IPS-15b (cell line): Measurements from ENCODE around the gene FILIP1L.
"Not testable (repeated sequence)": the region's sequence is repeated elsewhere in the genome, so short reads cannot be mapped to it uniquely, and the experiment has no call there.

ENCODE experiments used
- H3K27me3 ChIP-seq: one replicate; pipeline ENCODE4 v1.6.1; 2013; ENCODE audit warnings: low read length; ENCODE audit not compliant: control insufficient read depth, insufficient read depth
- H3K36me3 ChIP-seq: one replicate; pipeline ENCODE4 v1.6.1; 2013; ENCODE audit warnings: low read length; ENCODE audit not compliant: control insufficient read depth, insufficient read depth
- H3K4me1 ChIP-seq: one replicate; pipeline ENCODE4 v1.6.1; 2013; ENCODE audit warnings: mild to moderate bottlenecking, low read length; ENCODE audit not compliant: control insufficient read depth, insufficient read depth
- H3K4me3 ChIP-seq: one replicate; pipeline ENCODE4 v1.5.1; 2013; ENCODE audit warnings: low read depth, low read length
- H3K9ac ChIP-seq: one replicate; pipeline ENCODE4 v1.6.1; 2013; ENCODE audit warnings: low read depth, mild to moderate bottlenecking, low read length
- H3K9me3 ChIP-seq: one replicate; pipeline ENCODE4 v1.6.1; 2013; ENCODE audit warnings: mild to moderate bottlenecking, low read length; ENCODE audit not compliant: control insufficient read depth, insufficient read depth

The FILIP1L gene

DNA sequence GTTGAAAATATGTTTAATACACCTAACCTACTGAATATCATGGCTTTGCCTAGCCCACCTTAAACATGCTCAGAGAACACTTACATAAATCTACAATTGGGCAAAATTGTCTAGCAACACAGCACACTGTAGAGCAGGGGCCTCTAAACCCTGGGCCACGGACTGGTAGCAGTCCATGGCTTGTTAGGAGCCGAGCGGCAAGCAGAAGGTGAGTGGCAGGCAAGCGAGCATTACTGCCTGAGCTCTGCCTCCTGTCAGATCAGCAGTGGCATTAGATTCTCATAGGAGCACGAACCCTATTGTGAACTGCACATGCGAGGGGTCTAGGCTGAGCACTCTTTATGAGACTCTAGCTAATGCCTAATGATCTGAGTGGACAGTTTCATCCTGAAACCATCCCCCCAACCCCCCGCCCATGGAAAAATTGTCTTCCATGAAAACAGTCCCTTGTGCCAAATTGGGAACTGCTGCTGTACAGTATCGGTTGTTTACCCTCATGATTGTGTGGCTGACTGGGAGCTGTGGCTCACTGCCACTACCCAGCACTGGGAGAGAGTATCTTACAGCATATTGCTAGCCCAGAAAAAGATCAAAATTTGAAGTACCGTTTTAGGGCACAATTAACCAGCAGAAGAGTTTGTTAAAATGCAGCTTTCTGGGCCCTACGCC is 270.6 kb downstream of the FILIP1L start:
- no peak overlapping the region for H3K9ac ChIP-seq
- no peaks in the 10 kb centered on the region for H3K36me3 ChIP-seq
- peaks cover 4% of the 10 kb centered on the region for H3K4me1 ChIP-seq
- no peak overlapping the region for H3K4me3 ChIP-seq
- H3K27me3 ChIP-seq, result no peaks in the 10 kb centered on the region
- H3K9me3 ChIP-seq, result no peaks in the 10 kb centered on the region

DNA sequence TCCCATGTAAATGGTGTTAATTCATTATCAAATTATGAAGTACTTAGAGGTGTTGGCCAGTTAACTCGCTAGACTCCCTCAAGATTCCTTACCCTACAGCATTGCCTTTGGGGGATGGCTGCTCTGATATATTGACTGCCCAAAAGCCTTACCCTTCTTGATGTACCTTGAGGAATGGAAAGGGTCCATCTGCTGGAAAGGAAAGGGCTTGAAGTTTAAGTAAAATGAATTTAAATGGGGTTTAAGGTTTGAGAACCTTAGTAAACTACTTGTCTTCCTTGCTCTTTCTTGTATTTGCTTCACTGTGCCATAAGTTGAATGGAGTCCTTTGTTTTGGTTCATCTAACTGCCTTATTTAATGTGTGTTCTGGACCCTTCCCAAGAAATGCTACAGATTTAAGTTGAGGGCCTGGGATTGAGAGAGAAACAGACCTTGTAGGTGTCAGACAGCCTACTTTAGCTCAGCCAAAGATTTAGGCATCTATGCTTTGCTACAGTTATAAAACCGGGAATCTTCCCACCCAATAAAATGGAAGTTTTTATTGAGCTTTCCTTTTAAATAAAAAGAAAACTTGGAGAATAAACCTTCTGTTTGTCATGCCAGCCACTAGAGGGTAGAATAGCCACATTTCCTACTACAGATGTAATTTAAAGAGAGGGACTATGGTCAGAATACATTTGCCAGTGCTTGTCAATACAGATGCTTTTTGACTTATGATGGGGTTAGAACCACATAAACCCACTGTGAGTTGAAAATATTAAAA is 271.3 kb downstream of the FILIP1L start:
- no peaks in the 10 kb centered on the region for H3K27me3 ChIP-seq
- H3K4me1 ChIP-seq, result peaks cover 4% of the 10 kb centered on the region
- H3K4me3 ChIP-seq, result no peak overlapping the region
- no peaks in the 10 kb centered on the region for H3K36me3 ChIP-seq
- H3K9ac ChIP-seq, result no peak overlapping the region
- no peaks in the 10 kb centered on the region for H3K9me3 ChIP-seq

DNA sequence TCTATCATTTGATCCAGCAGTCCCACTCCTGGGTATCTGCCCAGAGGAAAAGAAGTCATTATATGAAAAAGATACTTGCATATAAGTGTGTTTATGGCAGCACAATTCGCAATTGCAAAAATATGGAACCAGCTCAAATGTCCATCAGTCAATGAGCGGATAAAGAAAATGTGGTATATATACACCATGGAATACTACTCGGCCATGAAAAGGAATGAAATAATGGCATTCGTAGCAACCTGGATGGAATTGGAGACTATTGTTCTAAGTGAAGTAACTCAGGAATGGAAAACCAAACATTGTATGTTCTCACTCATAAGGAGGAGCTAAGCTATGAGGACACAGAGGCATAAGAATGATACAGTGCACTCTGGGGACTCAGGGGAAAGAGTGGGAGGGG is 272.4 kb downstream of the FILIP1L start:
- H3K9ac ChIP-seq, H3K4me1 ChIP-seq, H3K9me3 ChIP-seq, H3K27me3 ChIP-seq, H3K36me3 ChIP-seq, H3K4me3 ChIP-seq: not testable (repeated sequence)

DNA sequence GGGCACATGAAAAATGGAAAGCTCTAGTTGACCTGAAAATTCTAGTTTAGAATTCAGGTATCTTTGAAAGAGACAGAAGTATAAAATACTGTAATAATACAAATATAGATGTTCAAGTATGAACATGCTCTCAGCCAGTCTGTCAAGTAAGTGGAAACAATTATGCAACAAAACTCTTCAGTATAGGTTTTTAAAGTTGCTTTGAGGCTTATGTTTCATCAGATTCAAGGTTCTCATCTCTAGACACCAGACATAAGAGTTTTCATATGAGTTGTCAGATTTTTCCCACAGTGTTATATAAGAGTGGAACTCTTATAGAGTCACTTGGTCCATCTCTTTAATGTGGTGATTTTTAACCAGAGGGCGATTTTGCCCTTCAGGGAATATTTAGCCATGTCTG is 274.7 kb downstream of the FILIP1L start:
- no peaks in the 10 kb centered on the region for H3K9me3 ChIP-seq
- no peaks in the 10 kb centered on the region for H3K27me3 ChIP-seq
- H3K36me3 ChIP-seq, result no peaks in the 10 kb centered on the region
- H3K4me1 ChIP-seq, result peaks cover 4% of the 10 kb centered on the region
- no peak overlapping the region for H3K4me3 ChIP-seq
- no peak overlapping the region for H3K9ac ChIP-seq

DNA sequence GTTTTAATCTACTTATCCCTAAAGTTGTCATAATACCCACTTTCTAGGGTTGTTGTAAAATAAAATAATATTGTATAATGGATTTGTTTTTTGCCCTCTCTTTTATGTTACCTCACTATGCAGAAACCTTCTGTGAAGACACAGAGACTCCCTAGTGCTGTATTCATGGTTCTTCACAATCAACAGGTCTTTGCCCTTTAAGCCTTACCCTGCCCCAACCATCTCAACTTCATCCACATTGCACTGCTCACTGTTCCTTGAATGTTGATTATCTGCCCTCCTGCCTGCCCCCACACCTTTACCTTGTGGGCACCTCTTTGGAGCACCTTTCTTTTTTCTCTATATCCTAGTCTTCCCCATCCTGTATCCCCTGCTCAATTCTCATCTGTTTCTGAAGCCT is 275.5 kb downstream of the FILIP1L start:
- Histone ChIP-seq H3K4me3 (no peak overlapping the region), H3K27me3 (no peaks in the 10 kb centered on the region), H3K36me3 (no peaks in the 10 kb centered on the region), H3K9ac (no peak overlapping the region), H3K4me1 (peaks cover 2% of the 10 kb centered on the region), H3K9me3 (no peaks in the 10 kb centered on the region)

DNA sequence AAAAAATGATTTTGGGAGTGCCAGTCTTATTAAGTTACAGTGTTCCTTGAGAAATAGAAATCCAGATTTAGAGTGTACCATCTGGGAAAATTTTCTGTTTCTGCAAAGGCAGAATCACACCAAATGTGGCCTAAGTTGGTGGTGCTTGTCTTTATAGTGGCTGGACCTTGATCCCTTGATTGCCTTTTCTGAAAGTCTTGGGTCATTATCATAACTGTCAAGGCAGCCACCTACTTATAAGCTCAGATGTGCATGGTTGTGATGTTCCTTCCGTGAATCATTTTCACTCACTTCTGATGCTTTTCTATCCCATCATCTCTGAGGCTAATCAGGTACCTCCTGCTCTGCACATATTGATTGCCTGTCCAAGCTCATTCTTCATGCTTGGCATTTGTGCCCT is 276.6 kb downstream of the FILIP1L start:
- no peaks in the 10 kb centered on the region for H3K36me3 ChIP-seq
- no peaks in the 10 kb centered on the region for H3K4me1 ChIP-seq
- no peak overlapping the region for H3K4me3 ChIP-seq

DNA sequence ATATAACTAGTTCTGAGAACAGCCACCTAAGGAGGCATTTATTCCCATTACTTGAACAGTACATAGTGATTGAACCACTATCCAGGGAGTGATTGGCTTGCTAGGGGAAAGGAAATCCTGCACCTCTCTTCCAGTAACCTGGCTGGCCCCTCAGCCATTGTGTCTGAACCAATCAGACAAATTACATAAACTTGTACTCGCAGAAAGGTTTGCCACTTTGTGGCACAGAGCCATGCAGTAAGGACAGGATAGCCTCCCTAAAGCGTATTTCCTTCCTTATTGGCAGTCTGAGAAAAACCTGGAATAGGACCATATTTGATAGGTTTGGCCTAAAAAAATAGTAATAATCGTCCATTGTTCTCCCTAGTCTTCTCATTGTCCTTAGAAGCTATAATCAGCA is 277.6 kb downstream of the FILIP1L start:
- Histone ChIP-seq H3K27me3 (no peaks in the 10 kb centered on the region), H3K36me3 (no peaks in the 10 kb centered on the region), H3K9ac (no peak overlapping the region), H3K9me3 (no peaks in the 10 kb centered on the region), H3K4me3 (no peak overlapping the region), H3K4me1 (no peaks in the 10 kb centered on the region)

More for the DNA sequence above, 276.6 kb downstream of the FILIP1L start:
- Histone ChIP-seq H3K27me3 (no peaks in the 10 kb centered on the region), H3K9ac (no peak overlapping the region), H3K9me3 (no peaks in the 10 kb centered on the region)

DNA sequence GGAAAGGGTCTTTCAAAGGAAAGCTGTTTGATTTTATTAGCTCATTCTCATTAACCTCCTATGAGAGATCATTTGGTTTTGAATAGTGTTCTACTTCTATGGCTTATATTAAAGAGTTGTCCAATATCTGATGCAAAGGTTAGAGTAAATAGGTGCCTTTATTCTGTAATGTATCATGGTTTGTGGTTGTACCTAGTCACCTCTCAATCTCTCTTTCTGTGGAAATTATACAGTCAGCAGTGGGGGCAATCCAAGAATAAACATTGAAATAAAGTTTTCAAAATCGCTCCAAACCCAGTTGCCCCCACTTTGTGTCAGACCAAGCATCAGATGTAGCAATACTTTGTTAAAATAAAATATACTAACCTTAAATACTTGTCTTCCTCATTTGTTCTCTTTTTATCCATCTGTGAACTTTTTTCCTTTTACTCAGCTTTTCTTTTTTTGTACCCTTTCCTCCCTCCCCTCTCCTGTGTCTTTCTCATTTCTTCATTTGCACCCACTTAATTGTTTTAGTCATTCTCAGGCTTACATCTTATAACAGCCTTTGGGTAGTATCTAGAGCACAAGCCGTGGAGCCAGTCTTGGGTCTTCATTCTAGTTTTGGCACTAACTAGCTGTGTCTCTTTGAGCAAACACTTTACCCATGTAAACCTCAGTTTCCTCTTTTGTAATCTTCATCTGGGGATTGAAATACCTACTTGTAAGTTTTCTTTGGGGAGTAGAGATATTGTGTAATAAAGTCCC is 279.9 kb downstream of the FILIP1L start:
- no peaks in the 10 kb centered on the region for H3K9me3 ChIP-seq
- H3K4me3 ChIP-seq, result no peak overlapping the region
- no peak overlapping the region for H3K9ac ChIP-seq
- no peaks in the 10 kb centered on the region for H3K27me3 ChIP-seq
- H3K36me3 ChIP-seq, result no peaks in the 10 kb centered on the region
- no peaks in the 10 kb centered on the region for H3K4me1 ChIP-seq

DNA sequence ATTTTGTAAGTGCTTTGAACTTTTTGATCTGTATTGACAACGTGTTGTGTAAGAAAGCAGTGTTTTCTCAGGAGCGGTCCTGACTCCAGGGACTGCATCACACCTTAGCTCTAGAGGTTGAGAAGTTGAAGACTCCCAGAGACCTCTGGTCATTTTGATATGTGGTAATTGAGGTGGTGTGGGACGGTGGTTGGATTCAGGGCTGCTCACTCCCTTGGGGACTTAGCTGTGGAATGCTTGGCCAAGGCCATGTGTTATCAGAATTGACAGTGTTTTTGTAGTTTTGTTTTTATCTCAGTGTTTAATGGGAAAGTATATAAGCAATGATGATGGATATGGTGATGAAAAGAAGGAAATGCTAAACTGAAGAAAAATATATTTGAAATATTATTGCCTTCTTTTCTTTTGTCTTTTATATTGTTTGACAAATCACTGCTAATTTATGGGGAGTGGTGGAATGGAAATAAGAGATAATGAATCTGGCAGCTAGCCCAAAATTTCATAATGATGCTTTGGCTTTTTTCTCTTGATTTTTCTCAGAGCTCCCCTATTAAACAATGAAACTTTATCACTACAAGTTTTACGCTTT is 280.6 kb downstream of the FILIP1L start:
- H3K9me3 ChIP-seq, result no peaks in the 10 kb centered on the region
- no peak overlapping the region for H3K4me3 ChIP-seq
- H3K9ac ChIP-seq, result no peak overlapping the region
- no peaks in the 10 kb centered on the region for H3K36me3 ChIP-seq
- H3K4me1 ChIP-seq, result no peaks in the 10 kb centered on the region
- H3K27me3 ChIP-seq, result no peaks in the 10 kb centered on the region

DNA sequence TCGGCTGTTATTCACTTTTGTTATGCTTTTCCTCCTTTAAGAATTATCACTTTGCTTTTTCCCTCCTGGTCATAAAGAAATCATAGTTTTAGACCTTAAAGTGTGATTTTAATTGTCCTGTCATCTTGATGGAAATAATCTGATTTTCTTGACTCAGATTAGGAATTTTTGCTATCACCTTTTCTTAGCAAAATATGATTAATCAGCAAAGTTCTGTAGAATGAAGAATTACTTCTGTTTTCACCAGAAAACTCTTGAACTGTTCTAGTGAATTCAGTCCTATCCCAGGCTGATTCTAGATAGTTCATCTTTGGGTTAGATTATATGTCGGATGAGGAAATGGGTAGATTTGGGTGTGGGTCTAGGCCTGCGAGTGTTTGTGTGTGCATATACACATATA is 284.5 kb downstream of the FILIP1L start:
- Histone ChIP-seq H3K9me3 (no peaks in the 10 kb centered on the region), H3K36me3 (no peaks in the 10 kb centered on the region), H3K4me1 (no peaks in the 10 kb centered on the region), H3K27me3 (no peaks in the 10 kb centered on the region), H3K9ac (no peak overlapping the region), H3K4me3 (no peak overlapping the region)

DNA sequence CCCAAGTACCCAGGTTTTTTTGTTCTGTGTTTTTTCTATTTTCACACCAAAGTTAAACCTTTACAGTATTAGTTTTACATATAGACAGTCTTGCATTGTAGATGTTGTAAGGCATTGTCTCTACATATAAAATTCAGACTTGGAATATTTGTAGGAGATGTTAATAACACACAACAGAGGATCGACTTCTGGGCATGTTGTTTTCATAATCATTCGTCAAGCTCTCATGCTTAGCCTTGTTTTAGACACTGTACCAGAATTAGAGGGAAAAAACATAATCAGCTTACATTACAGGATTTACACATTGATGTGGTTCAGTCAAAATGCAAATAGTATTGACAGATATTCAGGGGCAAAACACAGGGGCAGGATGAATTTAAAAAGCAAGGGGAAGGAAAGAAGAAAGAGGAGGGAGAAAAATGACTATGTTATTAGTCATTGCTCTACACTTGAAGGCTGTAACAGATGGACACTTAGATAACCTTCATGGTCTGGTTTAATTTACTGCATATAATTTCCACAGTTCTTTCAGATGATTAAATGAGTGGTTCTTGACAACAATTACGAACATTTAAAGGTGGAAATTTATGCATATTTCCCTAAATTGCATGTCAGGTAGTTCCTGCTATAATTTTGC is 289.2 kb downstream of the FILIP1L start:
- no peaks in the 10 kb centered on the region for H3K36me3 ChIP-seq
- H3K9me3 ChIP-seq, result no peaks in the 10 kb centered on the region
- H3K4me3 ChIP-seq, result no peak overlapping the region
- no peaks in the 10 kb centered on the region for H3K27me3 ChIP-seq
- H3K9ac ChIP-seq, result no peak overlapping the region
- no peaks in the 10 kb centered on the region for H3K4me1 ChIP-seq
